SU-DHL-6 (cell line): ENCODE results near the gene CHCHD3.

Source experiments
- CTCF ChIP-seq: fragments of 200-600 bp; sonication (generic); IDR thresholded peaks from one replicate; pipeline ENCODE4 v1.5.1; 2017; ENCODE audit warnings: antibody characterized with exemption, mild to moderate bottlenecking, low read length, moderate library complexity; ENCODE audit not compliant: insufficient read depth, poor library complexity, severe bottlenecking
- EZH2phosphoT487 ChIP-seq: fragments of 200-600 bp; sonication (generic), shearing (Covaris generic); conservative IDR thresholded peaks from 2 replicates; pipeline ENCODE4 v1.6.1; 2018; ENCODE audit warnings: mild to moderate bottlenecking, antibody characterized with exemption, low read length, moderate library complexity, mixed read lengths

GRCh38 chr7:133039614-133040013 lies 42.3 kb downstream of the CHCHD3 start:
- no peak for TF ChIP-seq CTCF
- TF ChIP-seq EZH2phosphoT487 = no peak
